AG08395 (cell line): ENCODE measurements around the gene THADA.
A peak's percentile ranks its signal among the peaks of the same experiment; 100 is the strongest.
"Not testable (repeated sequence)": the region's sequence is repeated elsewhere in the genome, so short reads cannot be mapped to it uniquely, and the experiment has no call there.

Experiments used
- DNase-seq: peaks from one replicate; pipeline ENCODE4 v3.0.0; 2012; ENCODE audit warnings: mixed read lengths, low spot score

Gene THADA

GRCh38 chr2:43605079-43605655 is 9.3 kb upstream of the THADA start:
- DNase-seq = peak; percentile 70

DNA sequence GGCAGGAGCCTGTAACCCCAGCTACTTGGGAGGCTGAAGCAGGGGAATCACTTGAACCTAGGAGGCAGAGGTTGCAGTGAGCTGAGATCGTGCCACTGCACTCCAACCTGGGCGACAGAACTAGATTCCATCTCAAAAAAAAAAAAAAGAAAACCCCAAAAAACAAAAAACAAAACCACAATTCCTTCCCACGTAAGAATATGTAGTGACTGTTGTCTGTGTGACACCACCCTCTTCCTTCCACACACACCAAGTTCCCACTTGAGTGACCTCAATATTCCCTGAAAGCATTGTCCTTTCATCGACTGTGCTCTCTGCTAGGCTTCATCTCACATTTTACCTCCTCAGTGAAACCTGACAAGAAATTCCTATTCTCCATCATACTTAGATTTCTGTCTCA is 8.8 kb upstream of the THADA start:
- DNase-seq = no peak

DNA sequence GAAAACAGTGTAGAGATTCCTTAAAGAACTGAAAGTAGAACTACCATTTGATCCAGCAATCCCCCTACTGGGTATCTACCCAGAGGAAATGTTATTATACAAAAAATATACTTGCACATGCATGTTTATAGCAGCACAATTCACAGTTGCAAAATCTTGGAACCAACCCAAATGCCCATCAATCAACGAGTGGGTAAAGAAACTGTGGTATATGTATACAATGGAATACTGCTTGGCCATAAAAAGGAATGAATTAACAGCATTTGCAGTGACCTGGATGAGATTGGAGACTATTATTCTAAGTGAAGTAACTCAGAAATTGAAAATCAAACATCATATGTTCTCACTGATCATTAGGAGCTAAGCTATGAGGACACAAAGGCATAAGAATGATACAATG is 4.8 kb upstream of the THADA start:
- DNase-seq = not testable (repeated sequence)

DNA sequence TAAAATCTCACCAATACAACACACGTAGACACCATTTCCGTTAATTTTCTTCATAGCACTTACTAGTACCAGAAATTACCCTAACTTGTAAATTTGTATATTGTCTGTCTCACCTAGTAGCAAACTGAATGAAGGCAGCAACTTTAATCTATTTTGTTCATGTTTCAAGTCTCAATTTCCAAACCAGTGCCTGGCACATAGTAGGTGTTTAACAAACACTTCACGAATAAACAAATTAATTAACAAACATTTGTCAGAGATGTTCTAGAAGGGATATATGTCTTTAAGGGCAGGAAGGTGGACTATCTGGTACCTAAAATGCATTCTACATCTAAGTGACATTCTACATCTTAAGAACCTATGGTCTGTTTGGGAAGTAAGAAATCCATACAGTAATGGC is 963 bp downstream of the THADA start:
- no peak for DNase-seq

DNA sequence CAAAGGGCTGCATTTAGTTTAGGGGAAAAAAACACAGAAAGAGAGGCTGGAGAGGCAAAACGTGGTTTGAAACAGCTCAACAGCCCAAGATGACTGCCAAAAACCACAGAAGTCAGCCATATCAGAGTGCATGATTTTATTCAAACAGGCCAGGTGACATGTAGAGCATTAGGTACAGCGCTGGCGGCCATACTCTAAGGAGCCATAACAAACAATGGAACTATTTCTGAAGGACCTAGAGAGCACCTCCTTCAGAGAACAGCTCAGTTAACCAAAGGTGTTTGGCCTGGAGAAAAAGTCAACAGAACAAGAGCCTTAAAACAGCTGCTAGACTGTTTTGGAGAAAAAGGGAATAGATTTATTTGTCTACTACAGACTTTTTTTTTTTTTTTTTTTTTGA is 2.6 kb downstream of the THADA start:
- no peak for DNase-seq

DNA sequence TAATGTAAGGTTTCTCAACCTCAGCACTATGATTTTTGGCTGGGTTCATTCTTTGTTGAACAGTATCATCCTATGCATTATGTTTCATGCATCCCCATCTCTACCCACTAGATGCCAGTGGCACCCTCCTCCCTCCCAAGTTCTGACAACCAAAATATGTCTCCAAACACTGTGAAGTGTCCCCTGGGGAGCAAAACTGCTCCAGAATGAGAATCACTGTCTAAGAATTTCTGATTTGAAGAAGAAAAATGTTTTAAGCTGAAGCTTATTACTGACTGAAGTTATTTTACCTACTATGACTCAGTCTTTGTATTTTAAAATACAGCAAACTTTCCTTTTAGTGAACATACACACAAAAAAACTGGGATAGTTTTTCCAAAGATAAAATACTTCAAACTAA is 3.4 kb downstream of the THADA start:
- peak; percentile 26 for DNase-seq

DNA sequence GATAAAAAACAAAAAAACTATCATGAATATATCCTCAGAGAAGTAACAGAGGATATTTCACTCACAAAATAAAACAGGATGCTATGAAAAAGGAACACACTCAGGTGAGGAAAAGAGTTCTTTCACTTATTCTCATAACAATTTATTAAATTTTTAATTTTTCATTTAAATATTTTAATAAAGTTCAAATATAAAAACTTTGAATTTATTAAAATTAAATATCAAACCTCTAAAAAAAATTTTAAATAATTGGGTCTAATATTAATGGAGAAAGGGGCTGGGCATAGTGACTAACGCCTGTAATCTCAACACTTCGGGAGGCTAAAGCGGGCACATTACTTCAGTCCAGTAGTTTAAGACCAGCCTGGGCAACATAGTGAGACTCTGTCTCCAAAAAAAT is 10.1 kb downstream of the THADA start:
- no peak for DNase-seq

DNA sequence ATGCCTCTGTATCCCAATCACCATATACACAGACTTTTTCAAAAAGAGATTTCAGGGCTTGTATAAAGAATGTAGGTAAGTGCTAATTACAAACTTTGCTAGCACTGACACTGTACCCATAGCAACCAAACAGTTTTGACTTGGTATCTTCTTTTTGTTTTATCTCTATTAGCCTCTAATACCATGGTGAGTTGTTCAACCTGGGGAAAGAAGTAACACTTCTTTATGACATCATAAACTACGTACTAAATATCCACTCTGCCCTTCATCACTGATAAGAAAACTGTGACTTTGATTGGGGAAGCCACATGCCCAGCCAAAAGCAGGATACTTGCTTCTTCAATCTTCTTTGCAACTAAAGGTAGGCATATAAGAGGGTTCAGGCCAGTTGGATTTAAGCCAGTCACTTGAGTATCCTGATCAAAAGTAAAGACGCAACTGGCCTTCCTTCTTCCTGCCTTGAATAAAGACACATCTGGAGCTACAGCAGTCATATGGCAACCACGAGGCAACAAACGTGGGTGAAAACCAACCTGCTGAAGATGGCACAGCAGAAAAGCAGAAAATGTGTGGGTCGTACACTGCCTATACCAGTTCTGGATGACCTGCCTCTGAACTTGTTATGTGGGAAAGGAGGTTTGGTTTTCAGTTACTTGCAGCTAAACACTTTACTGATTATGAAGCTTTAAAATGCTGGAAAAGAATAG is 16.4 kb downstream of the THADA start:
- DNase-seq = no peak

- DNase-seq = peak; percentile 74
Measured at GRCh38 chr2:43576981-43577892, 18.6 kb downstream of the THADA start.

DNA sequence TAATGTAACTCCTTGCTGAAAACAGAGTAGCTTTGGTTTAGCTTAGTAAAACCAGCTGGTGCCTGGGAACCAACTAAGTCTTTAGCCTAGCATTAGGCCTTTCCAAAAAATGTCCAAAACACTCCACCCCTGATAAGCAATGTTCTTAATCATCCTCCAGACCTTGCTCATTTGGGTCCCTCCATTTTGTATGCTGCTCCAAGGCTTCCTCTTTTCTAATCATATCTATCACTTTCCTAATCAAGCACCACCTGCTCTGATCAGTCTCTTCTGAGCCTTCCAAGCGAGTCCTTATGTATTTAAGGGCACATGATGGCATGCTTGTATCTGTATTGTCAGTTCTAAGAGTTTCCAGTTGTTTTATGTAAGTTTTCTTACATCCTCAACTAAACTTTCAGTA is 23.6 kb downstream of the THADA start:
- no peak for DNase-seq

DNA sequence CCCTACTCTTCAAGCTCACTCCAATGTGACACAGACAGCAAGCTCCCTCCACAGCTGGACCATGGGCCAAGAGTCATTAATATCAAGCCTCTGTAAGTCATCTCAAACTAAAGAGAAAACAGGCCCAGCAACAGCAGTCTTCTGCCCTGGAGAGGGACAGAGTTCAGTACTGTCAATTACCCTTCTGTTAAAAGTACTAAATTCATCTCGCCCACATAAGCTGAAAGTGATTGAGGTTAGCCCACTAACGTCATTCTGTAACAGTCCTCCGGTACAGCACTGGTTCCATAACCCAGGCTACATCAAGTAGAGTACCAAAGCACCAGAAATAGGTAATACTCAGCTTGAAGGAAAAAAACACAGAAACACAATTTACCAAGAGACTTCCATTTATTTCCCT is 25.9 kb downstream of the THADA start:
- DNase-seq = no peak

- no peak for DNase-seq
Measured at GRCh38 chr2:43568228-43568627, 27.6 kb downstream of the THADA start.

DNA sequence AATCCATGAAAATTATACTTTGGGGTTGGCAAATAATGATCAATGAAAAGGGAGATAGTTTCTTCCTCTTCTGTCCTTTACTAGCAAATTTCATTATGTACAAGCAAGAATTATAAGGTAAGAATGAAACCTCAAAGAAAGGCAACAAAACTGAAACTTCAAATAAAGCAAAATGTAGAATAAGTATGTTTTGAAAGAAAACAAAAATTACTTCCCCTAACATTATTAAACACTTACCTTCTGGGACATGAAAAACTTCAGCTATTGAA is 29.4 kb downstream of the THADA start:
- DNase-seq = no peak

DNA sequence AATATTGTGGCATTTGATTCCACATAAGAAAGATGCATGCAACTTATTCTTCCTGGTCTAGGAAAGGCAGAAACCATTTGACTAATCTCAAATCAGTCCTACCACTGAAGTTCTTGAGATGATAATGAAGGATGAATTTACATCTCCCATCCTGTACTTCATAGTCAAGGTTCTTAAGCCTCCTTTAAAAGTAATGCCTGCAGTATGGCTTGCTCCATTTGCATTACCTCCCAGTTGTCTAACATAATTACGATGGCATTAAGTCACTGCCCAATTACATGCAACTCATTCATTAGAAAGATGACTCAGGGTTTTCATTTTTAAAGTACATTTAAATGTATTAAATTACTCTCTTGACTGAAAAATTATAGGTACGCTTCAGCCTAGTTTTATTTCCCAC is 32.2 kb downstream of the THADA start:
- DNase-seq = no peak

- DNase-seq = no peak
Measured at GRCh38 chr2:43560231-43560547, 35.6 kb downstream of the THADA start.

DNA sequence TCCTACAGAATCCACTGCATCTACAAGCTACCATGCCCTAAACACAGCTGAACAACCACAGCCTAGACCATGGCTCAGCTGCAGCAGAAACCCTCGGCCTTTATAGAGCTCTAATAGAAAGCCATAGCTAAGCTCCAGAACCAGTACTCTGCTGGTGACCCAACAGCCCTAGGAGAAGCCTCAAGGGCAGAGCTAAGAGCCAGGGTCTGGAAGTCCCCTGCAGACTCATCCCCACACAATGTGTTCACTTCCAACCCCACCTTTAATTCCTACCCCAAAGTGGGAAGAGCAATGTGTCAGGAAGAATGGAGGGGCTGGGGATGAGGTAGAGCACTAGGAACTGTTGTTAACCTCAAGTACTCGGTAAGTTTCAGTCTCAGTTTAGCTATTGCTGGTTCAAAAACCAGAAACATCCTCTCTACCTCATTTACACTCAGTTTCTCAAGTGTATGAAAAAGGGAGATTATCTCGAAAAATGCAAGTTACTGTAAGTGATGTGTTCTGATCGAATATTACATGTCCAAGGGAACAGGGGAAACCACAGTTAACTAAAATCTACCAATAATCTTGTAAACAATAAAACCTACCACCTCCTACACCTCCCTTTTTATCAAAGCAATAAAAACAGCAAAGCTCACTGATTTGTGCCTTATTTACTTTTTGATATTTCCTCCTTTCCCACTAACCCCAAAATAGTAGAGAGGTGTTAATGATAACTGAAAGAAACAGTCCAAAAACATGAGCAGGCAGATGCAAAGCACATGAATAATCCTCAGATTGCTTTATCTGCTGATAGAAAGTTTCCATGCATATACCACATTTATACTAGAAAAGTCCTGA is 36.2 kb downstream of the THADA start:
- DNase-seq = no peak

- no peak for DNase-seq
Measured at GRCh38 chr2:43557196-43557595, 38.6 kb downstream of the THADA start.

DNA sequence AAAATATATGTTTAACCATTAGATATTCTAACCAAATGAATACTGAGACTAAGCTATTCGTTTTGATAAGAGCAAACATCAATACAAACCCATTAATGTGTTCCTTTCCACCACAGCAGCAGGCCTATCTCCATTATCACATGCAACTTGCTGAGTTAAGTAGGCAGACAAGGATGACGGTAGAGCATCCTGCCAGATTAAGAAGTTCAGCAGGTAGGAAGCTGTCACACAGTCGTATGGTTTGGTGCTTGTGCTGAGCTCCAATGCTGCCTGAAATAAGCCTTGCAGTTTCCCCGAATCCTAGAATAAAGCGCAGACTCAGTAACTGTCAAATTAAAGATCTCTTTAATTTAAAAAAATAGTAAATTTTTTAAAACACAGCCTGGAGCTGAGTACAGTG is 39.6 kb downstream of the THADA start:
- no peak for DNase-seq

DNA sequence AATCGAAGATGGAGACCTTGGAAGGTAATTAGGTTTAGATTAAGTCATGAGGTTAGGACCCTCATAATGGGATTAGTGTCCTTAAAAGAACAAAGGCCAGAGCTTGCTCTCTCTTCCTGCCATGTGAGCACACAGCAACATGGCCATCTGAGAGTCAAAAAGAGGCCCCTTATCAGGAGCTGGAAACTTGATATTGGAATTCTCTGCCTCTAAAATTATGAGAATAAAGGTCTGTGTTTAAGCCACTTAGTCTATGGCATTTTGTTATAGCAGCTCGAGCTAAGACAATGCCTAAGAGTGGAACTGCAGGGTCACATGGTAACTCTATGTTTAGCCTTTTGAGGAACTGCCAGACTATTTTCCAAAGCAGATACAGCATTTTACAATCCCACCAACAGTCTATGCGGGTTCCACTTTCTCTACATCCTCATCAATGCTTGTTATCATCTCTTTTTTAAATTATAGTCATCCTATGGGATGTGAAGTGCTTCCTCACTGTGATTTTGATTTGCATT is 42.4 kb downstream of the THADA start:
- DNase-seq = no peak

DNA sequence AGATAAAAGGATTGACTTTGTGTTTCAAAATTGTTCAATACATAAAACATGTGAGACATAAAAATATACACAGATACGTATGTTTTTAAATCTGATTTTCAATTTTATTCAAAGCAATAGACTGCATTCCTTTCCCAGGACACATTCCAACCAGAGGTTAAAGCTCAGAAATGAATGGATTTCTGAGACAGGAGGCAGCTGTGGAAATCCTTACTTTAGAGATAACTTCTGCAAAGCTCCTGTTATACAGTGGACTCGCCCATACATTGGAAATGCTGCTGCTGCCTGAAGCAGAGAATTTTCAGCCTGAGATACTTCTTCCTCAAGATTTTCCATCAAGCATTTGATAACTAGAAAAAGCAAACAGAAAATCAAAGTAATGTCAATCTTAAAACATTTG is 43.8 kb downstream of the THADA start:
- DNase-seq = no peak

- DNase-seq = not testable (repeated sequence)
Measured at GRCh38 chr2:43548381-43548780, 47.5 kb downstream of the THADA start.

GRCh38 chr2:43542285-43542933 is 53.4 kb downstream of the THADA start:
- peak; percentile 52 for DNase-seq
